AG09309 (cell line): ENCODE measurements around the gene LHX4.
A peak's percentile ranks its signal among the peaks of the same experiment; 100 is the strongest.

Source experiments
- DNase-seq: peaks from one replicate; pipeline ENCODE4 v3.0.0-alpha.2; 2010; ENCODE audit warnings: low read depth
- H3K4me3 ChIP-seq: 2 replicates; pipeline ENCODE4 v1.5.1; 2011; ENCODE audit warnings: mild to moderate bottlenecking, low read depth, low read length, moderate library complexity; ENCODE audit not compliant: control insufficient read depth
- TF ChIP-seq, protein P1 (sequence below): IDR thresholded peaks from 2 replicates; pipeline ENCODE4 v1.5.1; 2011; ENCODE audit warnings: mild to moderate bottlenecking, low read depth, low read length, inconsistent platforms; ENCODE audit not compliant: insufficient read depth, control insufficient read depth; ENCODE audit errors: missing control alignments

Gene LHX4

DNA sequence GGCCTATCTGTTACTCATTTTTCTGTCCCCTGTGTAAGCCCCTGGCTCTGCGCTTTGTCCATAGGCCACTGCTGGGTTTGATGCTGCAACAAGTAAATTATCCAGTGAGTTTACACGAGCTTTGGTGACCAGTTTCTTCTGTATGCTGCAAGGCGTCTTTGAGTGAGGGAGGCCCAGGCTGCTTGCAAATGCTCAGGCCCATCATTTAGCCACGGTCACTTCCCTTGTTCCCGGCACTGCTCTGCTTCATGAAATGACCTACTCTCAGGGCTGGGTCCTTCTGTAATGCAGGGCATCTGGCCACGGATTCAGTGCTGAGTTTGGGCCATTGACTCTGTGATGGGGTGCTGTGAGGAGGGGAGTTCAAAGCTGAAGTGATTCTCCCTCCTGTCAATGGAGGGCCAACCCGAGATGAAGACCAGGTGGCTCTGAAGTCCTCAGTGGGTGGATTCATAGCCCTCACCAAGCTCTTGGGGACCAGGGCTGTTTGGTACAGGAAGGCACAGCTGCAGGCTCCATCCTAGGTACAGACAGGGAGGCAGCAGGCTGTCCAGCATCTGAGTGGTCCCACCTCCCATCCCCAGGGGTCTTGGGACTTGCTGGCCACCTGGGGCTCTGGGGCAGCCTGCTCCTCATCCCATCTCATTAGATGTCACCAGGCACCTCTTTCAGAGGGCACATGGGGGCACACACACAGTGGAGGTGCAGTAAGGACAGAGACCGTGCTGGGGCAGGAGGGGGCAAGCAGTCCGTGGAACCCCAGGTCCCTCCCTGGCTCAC is 21.7 kb downstream of the LHX4 start:
- no peak for DNase-seq
- TF ChIP-seq, protein P1, sequence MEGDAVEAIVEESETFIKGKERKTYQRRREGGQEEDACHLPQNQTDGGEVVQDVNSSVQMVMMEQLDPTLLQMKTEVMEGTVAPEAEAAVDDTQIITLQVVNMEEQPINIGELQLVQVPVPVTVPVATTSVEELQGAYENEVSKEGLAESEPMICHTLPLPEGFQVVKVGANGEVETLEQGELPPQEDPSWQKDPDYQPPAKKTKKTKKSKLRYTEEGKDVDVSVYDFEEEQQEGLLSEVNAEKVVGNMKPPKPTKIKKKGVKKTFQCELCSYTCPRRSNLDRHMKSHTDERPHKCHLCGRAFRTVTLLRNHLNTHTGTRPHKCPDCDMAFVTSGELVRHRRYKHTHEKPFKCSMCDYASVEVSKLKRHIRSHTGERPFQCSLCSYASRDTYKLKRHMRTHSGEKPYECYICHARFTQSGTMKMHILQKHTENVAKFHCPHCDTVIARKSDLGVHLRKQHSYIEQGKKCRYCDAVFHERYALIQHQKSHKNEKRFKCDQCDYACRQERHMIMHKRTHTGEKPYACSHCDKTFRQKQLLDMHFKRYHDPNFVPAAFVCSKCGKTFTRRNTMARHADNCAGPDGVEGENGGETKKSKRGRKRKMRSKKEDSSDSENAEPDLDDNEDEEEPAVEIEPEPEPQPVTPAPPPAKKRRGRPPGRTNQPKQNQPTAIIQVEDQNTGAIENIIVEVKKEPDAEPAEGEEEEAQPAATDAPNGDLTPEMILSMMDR: no peak
- no peak overlapping the region for H3K4me3 ChIP-seq

- H3K4me3 ChIP-seq: no peak overlapping the region
- DNase-seq: no peak
- TF ChIP-seq, protein P1: peak; percentile 89
These were observed 22.8 kb downstream of the LHX4 start for GRCh38 chr1:180252638-180253536.

DNA sequence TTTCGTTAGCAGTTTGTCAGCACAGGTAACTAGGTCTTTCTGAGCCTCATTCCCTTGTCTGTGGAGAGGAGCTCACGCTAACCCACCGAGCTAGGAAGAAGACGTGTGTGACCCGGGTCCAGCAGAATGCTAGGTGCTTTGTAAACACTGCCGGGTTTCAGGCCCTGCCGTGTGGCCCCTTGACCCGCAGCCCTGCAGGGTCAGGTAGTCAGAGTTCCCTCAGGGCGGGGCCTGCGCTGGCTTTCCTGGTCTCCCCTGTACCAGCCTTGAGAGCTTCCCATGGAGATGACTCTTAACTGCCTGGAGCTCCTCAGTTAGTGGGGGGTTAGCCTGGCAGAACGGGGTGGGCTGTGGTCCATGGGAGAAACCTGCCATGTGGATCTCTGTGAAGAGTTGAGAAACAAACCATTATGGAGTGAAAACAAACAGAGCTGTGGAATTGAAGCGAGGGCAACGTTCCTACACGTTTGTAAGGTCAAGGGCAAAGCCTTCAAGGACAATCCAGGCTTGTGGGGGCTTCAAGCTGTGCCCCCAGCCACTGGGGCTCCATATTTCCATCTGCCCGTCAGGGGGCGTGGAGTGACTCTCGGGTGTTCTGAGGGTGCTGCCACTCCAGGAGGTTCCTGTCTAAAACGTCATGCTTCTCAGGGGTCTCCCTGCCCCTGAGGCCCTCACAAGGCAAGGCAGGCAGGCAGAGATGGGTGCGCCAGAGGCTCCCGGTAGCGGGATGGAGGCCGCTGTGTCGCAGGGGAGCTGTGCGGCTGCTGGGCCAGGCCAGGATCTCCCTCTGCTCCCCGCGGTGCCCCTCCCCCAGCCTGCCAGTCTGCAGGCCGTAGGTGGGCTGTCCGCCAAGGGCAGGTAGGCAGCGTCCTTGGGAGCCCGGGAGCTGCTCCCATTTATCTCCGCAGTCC is 23.8 kb downstream of the LHX4 start:
- DNase-seq: no peak
- no peak overlapping the region for H3K4me3 ChIP-seq
- TF ChIP-seq, protein P1: no peak

- TF ChIP-seq, protein P1: no peak
- H3K4me3 ChIP-seq: no peak overlapping the region
- DNase-seq: no peak
These were observed 24.4 kb downstream of the LHX4 start for GRCh38 chr1:180254496-180254819.

DNA sequence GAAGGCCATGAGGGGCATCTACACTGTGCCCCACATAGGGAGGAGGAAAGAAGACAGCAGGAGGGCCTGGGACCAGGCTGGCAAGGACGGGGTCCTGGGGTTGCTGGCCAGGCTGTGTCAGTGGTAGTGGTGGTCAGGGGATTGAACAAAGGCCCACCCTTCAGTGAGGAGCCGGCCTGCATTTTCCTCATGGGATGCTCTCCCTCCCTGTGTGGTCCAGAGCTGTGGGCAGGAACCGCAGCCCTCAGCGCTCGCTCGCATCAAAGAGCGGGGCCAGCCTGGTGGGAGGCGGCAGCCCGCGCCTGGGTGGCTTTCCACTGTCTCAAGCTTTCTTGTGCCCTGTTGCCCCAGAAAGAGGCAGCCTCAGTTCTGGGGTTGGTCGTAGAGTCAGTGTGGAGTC is 24.8 kb downstream of the LHX4 start:
- H3K4me3 ChIP-seq: no peak overlapping the region
- TF ChIP-seq, protein P1: no peak
- DNase-seq: no peak
